PFSK-1 (cell line): Measurements from ENCODE around the gene PIK3CB.

Experiments
- POLR2AphosphoS5 ChIP-seq: IDR thresholded peaks from 2 replicates; pipeline ENCODE4 v1.6.1; 2012; ENCODE audit warnings: low read depth, mild to moderate bottlenecking, control low read depth, low read length, moderate library complexity
- SIN3A ChIP-seq: IDR thresholded peaks from 2 replicates; pipeline ENCODE4 v1.6.1; 2012; ENCODE audit warnings: mild to moderate bottlenecking, low read length, moderate library complexity, borderline replicate concordance; ENCODE audit not compliant: insufficient read depth
- TAF1 ChIP-seq: IDR thresholded peaks from 2 replicates; pipeline ENCODE4 v1.6.1; 2012; ENCODE audit warnings: low read length, control low read depth, borderline replicate concordance; ENCODE audit not compliant: insufficient read depth
- TF ChIP-seq, protein P1 (sequence below), 2 experiments: IDR thresholded peaks; 2 replicates each; pipeline versions ENCODE4 v1.6.1 to v1.8.0; 2011 to 2012; ENCODE audit warnings: low read depth in 2 of 2, low read length in 2 of 2, control low read depth in 1 of 2, inconsistent platforms in 1 of 2, mild to moderate bottlenecking in 1 of 2, moderate library complexity in 1 of 2; ENCODE audit not compliant: insufficient read depth in 1 of 2

DNA sequence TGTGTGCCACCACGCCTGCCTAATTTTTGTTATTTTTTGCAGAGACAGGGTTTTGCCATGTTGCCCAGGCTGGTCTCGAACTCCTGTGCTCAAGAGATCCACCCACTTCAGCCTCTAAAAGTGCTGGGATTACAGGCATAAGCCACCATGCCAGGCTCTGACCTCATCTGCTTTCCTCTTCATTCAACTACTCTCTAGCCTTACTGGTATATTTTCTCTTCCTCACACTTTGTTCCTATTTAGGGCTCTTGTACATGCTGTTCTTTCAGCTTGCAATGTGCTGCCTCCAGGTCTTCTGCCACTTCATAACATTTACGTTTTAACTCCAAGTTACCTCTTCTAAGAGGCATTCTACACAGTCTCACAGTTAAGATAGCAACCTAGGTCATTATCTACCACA is 34.9 kb downstream of the PIK3CB start:
- TF ChIP-seq, protein P1, sequence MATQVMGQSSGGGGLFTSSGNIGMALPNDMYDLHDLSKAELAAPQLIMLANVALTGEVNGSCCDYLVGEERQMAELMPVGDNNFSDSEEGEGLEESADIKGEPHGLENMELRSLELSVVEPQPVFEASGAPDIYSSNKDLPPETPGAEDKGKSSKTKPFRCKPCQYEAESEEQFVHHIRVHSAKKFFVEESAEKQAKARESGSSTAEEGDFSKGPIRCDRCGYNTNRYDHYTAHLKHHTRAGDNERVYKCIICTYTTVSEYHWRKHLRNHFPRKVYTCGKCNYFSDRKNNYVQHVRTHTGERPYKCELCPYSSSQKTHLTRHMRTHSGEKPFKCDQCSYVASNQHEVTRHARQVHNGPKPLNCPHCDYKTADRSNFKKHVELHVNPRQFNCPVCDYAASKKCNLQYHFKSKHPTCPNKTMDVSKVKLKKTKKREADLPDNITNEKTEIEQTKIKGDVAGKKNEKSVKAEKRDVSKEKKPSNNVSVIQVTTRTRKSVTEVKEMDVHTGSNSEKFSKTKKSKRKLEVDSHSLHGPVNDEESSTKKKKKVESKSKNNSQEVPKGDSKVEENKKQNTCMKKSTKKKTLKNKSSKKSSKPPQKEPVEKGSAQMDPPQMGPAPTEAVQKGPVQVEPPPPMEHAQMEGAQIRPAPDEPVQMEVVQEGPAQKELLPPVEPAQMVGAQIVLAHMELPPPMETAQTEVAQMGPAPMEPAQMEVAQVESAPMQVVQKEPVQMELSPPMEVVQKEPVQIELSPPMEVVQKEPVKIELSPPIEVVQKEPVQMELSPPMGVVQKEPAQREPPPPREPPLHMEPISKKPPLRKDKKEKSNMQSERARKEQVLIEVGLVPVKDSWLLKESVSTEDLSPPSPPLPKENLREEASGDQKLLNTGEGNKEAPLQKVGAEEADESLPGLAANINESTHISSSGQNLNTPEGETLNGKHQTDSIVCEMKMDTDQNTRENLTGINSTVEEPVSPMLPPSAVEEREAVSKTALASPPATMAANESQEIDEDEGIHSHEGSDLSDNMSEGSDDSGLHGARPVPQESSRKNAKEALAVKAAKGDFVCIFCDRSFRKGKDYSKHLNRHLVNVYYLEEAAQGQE (IDR thresholded peaks at IDR 0.05; ENCODE audit: insufficient read depth in 1 of 2, low read depth in 2 of 2, low read length in 2 of 2) = no peak
- TF ChIP-seq TAF1 (no peak), POLR2AphosphoS5 (no peak), SIN3A (no peak)
